ENCODE results near the gene TMEM143. TPM values are rescaled to one million over a fixed set of nuclear protein-coding genes. Genes with fewer than 3 reads are reported as not detected.

Gene TMEM143
- total RNA-seq, 2 experiments from 2014 or later, result 9.4 to 11.0 TPM

DNA sequence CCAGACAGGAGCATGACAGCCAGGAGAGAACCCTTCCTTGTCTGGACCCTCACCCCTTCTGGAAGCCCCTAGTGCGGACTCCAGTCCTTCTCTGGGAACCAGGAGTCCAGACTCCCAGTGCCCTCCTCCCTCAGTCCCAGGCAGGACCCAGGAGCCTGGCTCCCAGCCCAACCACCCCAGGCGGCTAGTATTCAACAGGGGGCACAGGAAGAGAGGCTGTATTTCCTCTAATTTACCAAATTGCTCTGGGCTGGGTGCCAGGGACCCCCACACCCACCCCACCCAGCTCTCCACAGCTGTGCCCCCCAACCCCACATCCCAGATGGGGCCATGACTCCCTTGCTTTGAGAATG, 33.1 kb upstream of the TMEM143 start:
- POLR2A ChIA-PET, result no interaction called here
- Mint-ChIP-seq H3K27me3 (peaks cover 39% of the 10 kb centered on the region), H3K4me3 (peak overlapping the region; percentile 90), H3K36me3 (ENCODE audit: low read depth) (no peaks in the 10 kb centered on the region), H3K9me3 (no peaks in the 10 kb centered on the region), H3K27ac (no peak overlapping the region), H3K4me1 (ENCODE audit: low read depth) (peaks cover 50% of the 10 kb centered on the region)
- Histone ChIP-seq H3K36me3 (ENCODE audit: insufficient read depth, low read length) (no peaks in the 10 kb centered on the region), H3K4me1 (ENCODE audit: insufficient read depth, low read length) (peaks cover 71% of the 10 kb centered on the region), H3K27me3 (ENCODE audit: control insufficient read depth in 1 of 2, insufficient read depth in 2 of 2, low read length in 2 of 2) (peaks cover 34 to 42% of the 10 kb centered on the region in 2 experiments), H3K27ac (ENCODE audit: low read depth in 1 of 2, low read length in 2 of 2) (no peak overlapping the region), H3K4me3 (ENCODE audit: low read length) (no peak overlapping the region), H3K9me3 (ENCODE audit: control insufficient read depth in 1 of 2, insufficient read depth in 1 of 2, low read length in 2 of 2) (peaks cover 0 to 19% of the 10 kb centered on the region in 2 experiments)
- no peak for ATAC-seq (ENCODE audit: poor library complexity)
- no peak for TF ChIP-seq CTCF (IDR thresholded peaks at IDR 0.05)
- CTCF ChIA-PET, result no interaction called here
- intact Hi-C loops (cut with DNase I, micrococcal nuclease), result loop anchor here in 1 of 2 experiments (5.0 kb wide), 1 partner anchor 34 kb away; the partner anchor contains the start of genes SYNGR4 and TMEM143
- DNase-seq, result no peak

DNA sequence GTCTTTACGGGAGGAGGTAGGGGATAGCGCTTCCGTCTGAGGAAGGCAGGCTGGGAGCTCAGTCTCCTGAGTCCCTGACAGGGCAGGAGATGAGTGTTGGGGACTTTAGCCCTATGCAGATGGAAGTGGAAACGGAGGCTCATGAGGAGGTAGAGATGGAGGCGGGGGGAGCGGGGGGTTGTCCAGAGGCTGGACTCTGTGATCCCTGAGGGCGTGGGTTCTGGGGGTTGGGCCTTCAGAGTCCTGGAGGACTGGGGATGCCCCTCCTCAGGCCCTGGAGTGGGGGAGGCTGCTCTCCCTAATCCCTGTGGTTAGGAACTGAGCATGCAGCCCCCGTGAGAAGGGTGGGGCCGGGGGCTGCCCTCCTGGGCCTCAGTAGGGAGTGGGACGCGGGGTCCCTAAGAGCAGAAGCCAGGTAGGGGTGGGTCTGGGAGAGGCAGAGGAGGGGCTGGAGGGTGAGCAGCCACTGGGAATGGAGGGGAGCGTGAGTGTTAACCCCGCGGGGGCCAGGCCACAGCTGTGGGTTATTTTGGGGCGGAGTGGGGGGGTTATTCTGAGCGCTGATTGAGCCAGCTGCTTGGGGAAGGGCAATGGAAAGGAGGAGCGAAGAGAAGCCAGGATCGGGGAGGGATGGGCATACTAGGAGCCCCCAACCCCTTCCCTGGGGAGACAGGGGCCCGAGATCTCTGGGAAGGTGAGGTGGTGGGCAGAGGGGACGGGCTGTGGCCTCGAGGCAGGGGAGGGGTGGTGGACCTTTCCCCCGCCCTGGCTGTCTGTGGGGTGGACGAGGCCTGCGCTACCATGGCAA, 32.5 kb upstream of the TMEM143 start:
- H3K36me3 ChIP-seq (ENCODE audit: insufficient read depth, low read length), result no peaks in the 10 kb centered on the region
- ChIA-PET CTCF (interaction anchor here (1.3 kb wide), 1 partner anchor 62 kb away, joined by 4 read pairs; no protein-coding TSS in a partner anchor), POLR2A (interaction anchor here (1.4 to 1.5 kb wide), 2 partner anchors 32 to 75 kb away, joined by 5 to 6 read pairs; partner anchors contain the start of genes SYNGR4 and TMEM143)
- H3K4me3 Mint-ChIP-seq, result peak overlapping the region; percentile 42
- H3K27me3 Mint-ChIP-seq, result peaks cover 39% of the 10 kb centered on the region
- no peak overlapping the region for H3K27ac ChIP-seq (ENCODE audit: low read depth in 1 of 2, low read length in 2 of 2)
- H3K27ac Mint-ChIP-seq, result no peak overlapping the region
- H3K9me3 Mint-ChIP-seq, result no peaks in the 10 kb centered on the region
- peaks cover 34 to 42% of the 10 kb centered on the region in 2 experiments for H3K27me3 ChIP-seq (ENCODE audit: control insufficient read depth in 1 of 2, insufficient read depth in 2 of 2, low read length in 2 of 2)
- peaks cover 77% of the 10 kb centered on the region for H3K4me1 ChIP-seq (ENCODE audit: insufficient read depth, low read length)
- TF ChIP-seq CTCF (IDR thresholded peaks at IDR 0.05), result no peak
- intact Hi-C loops (cut with DNase I, micrococcal nuclease), result loop anchor here in 1 of 2 experiments (5.0 kb wide), 1 partner anchor 34 kb away; the partner anchor contains the start of genes SYNGR4 and TMEM143
- H3K9me3 ChIP-seq (ENCODE audit: control insufficient read depth in 1 of 2, insufficient read depth in 1 of 2, low read length in 2 of 2), result peaks cover 0 to 19% of the 10 kb centered on the region in 2 experiments
- H3K4me1 Mint-ChIP-seq (ENCODE audit: low read depth), result peaks cover 54% of the 10 kb centered on the region
- H3K4me3 ChIP-seq (ENCODE audit: low read length), result no peak overlapping the region
- H3K36me3 Mint-ChIP-seq (ENCODE audit: low read depth), result peaks cover under 1% of the 10 kb centered on the region
- peak in 1 of 14 experiments; percentile 34 for DNase-seq
- no peak for ATAC-seq (ENCODE audit: poor library complexity)

DNA sequence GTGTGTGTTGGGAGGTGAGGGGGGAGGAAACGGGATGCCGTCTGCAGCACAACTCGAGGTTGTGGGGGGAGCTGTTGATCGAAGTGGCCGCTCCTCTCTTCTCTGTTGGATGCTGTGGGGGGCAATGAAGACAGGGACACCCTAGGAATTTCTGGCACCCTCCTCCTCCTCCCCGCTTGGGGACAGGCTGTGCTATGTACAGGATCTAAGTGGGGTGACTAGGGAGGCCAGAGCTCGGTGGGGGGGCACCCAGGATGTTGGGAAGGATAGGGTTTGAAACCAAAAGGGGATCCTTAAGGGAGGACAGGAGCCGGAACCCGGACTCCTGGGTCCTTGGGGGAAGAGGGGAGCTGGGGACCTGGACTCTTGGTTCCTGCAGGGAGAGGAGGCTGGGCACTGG, 31.8 kb upstream of the TMEM143 start:
- intact Hi-C loops (cut with DNase I, micrococcal nuclease), result loop anchor here in 1 of 2 experiments (5.0 kb wide), 1 partner anchor 33 kb away; the partner anchor contains the start of genes SYNGR4 and TMEM143
- no peak overlapping the region for H3K27ac Mint-ChIP-seq
- DNase-seq, result no peak

More for the DNA sequence above, 31.8 kb upstream of the TMEM143 start:
- no peak overlapping the region for H3K4me3 ChIP-seq (ENCODE audit: low read length)
- H3K27ac ChIP-seq (ENCODE audit: low read depth in 1 of 2, low read length in 2 of 2), result no peak overlapping the region
- ChIA-PET POLR2A (interaction anchor here (1.4 to 1.5 kb wide), 2 partner anchors 31 to 75 kb away, joined by 5 to 6 read pairs; partner anchors contain the start of genes SYNGR4 and TMEM143), CTCF (interaction anchor here (1.3 kb wide), 1 partner anchor 61 kb away, joined by 4 read pairs; no protein-coding TSS in a partner anchor)
- ATAC-seq (ENCODE audit: poor library complexity), result no peak
- no peak for TF ChIP-seq CTCF (IDR thresholded peaks at IDR 0.05)
- H3K4me1 ChIP-seq (ENCODE audit: insufficient read depth, low read length), result peaks cover 84% of the 10 kb centered on the region
- H3K4me1 Mint-ChIP-seq (ENCODE audit: low read depth), result peaks cover 58% of the 10 kb centered on the region
- H3K27me3 ChIP-seq (ENCODE audit: control insufficient read depth in 1 of 2, insufficient read depth in 2 of 2, low read length in 2 of 2), result peaks cover 34 to 42% of the 10 kb centered on the region in 2 experiments
- H3K36me3 Mint-ChIP-seq (ENCODE audit: low read depth), result peaks cover 6% of the 10 kb centered on the region
- H3K9me3 ChIP-seq (ENCODE audit: control insufficient read depth in 1 of 2, insufficient read depth in 1 of 2, low read length in 2 of 2), result peaks cover 0 to 19% of the 10 kb centered on the region in 2 experiments
- peak overlapping the region; percentile 54 for H3K4me3 Mint-ChIP-seq
- no peaks in the 10 kb centered on the region for H3K36me3 ChIP-seq (ENCODE audit: insufficient read depth, low read length)
- peaks cover 39% of the 10 kb centered on the region for H3K27me3 Mint-ChIP-seq
- no peaks in the 10 kb centered on the region for H3K9me3 Mint-ChIP-seq
